Adrenal gland (tissue), 5 donors: ENCODE data around the gene AVPR2.

Experiments used
- POLR2A ChIP-seq, 2 donors: fragments of 450-650 bp; IDR thresholded peaks; one replicate each; pipeline ENCODE4 v1.6.1; 2017; ENCODE audit warnings: antibody characterized with exemption in 2 of 2, mild to moderate bottlenecking in 2 of 2, moderate library complexity in 1 of 2
- TF ChIP-seq, protein P1 (sequence below), 6 experiments: fragments of 450-650 bp in 4 of 6; fragments of 200-600 bp in 2 of 6; sonication (generic) in 1 of 6; IDR thresholded peaks; 1 replicate in 5 of 6; 2 replicates in 1 of 6; pipeline versions ENCODE4 v1.5.1 to v1.8.0; 2016 to 2021; ENCODE audit warnings: antibody characterized with exemption in 6 of 6, mild to moderate bottlenecking in 2 of 6, moderate library complexity in 1 of 6
- donor health status: DM: no; HTN: no; CAD: no.

GRCh38 chrX:153941336-153942252 lies 37.1 kb downstream of the AVPR2 start:
- TF ChIP-seq, protein P1, sequence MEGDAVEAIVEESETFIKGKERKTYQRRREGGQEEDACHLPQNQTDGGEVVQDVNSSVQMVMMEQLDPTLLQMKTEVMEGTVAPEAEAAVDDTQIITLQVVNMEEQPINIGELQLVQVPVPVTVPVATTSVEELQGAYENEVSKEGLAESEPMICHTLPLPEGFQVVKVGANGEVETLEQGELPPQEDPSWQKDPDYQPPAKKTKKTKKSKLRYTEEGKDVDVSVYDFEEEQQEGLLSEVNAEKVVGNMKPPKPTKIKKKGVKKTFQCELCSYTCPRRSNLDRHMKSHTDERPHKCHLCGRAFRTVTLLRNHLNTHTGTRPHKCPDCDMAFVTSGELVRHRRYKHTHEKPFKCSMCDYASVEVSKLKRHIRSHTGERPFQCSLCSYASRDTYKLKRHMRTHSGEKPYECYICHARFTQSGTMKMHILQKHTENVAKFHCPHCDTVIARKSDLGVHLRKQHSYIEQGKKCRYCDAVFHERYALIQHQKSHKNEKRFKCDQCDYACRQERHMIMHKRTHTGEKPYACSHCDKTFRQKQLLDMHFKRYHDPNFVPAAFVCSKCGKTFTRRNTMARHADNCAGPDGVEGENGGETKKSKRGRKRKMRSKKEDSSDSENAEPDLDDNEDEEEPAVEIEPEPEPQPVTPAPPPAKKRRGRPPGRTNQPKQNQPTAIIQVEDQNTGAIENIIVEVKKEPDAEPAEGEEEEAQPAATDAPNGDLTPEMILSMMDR (IDR thresholded peaks at IDR 0.05) = no peak
- no peak for TF ChIP-seq POLR2A (IDR thresholded peaks at IDR 0.05)
